C4-2B (cell line): ENCODE data around the gene FMO1.

Source experiments
- H3K27ac ChIP-seq: fragments of 450-650 bp; 2 replicates; pipeline ENCODE4 v1.5.1; 2017
- CTCF ChIP-seq: fragments of 450-650 bp; conservative IDR thresholded peaks from 2 replicates; pipeline ENCODE4 v1.5.1; 2017; ENCODE audit warnings: mild to moderate bottlenecking
- ZFX ChIP-seq: fragments of 450-650 bp; IDR thresholded peaks from 2 replicates; pipeline ENCODE4 v1.6.1; 2017

Gene FMO1

GRCh38 chr1:171300401-171300800 lies 52.1 kb downstream of the FMO1 start:
- H3K27ac ChIP-seq, result no peak overlapping the region
- no peak for TF ChIP-seq CTCF

- H3K27ac ChIP-seq, result no peak overlapping the region
- TF ChIP-seq CTCF (no peak), ZFX (no peak)
Observed at GRCh38 chr1:171310661-171311087, 62.4 kb downstream of the FMO1 start.

- H3K27ac ChIP-seq, result no peak overlapping the region
- no peak for TF ChIP-seq CTCF
Observed at GRCh38 chr1:171311771-171312558, 63.7 kb downstream of the FMO1 start.

- no peak for TF ChIP-seq CTCF
- no peak for TF ChIP-seq ZFX
- no peak overlapping the region for H3K27ac ChIP-seq
Observed at GRCh38 chr1:171313319-171313834, 65.1 kb downstream of the FMO1 start.

- no peak within 1 kb of the TSS for H3K27ac ChIP-seq
- TF ChIP-seq CTCF, result peak; percentile 94
- TF ChIP-seq ZFX, result no peak
Observed at GRCh38 chr1:171313835-171314320, 65.6 kb downstream of the FMO1 start, which contains the start of gene FMO4. Gene FMO4, plus strand, starts transcription at chr1:171314183. Its CDS starts 5,643 bp downstream, at chr1:171319826.

GRCh38 chr1:171329251-171329650 lies 81.0 kb downstream of the FMO1 start:
- no peak overlapping the region for H3K27ac ChIP-seq
- TF ChIP-seq ZFX (no peak), CTCF (no peak)

GRCh38 chr1:171334024-171334640 lies 85.8 kb downstream of the FMO1 start:
- no peak overlapping the region for H3K27ac ChIP-seq
- TF ChIP-seq CTCF (no peak), ZFX (no peak)
